Vagina (tissue), 2 donors: Measurements from ENCODE around the gene NDRG2.

Source experiments
- POLR2A ChIP-seq, 2 donors: fragments of 450-650 bp; IDR thresholded peaks; one replicate each; pipeline ENCODE4 v1.6.1; 2017; ENCODE audit warnings: antibody characterized with exemption in 2 of 2, mild to moderate bottlenecking in 2 of 2, moderate library complexity in 2 of 2
- TF ChIP-seq, protein P1 (sequence below), 3 experiments: fragments of 450-650 bp in 2 of 3; fragments of 200-600 bp in 1 of 3; sonication (generic) in 1 of 3; IDR thresholded peaks; one replicate each; pipeline ENCODE4 v1.5.1; 2017 to 2019; ENCODE audit warnings: antibody characterized with exemption in 3 of 3, mild to moderate bottlenecking in 2 of 3, moderate library complexity in 2 of 3

GRCh38 chr14:21049271-21049673 lies 24.4 kb upstream of the NDRG2 start:
- no peak for TF ChIP-seq POLR2A (IDR thresholded peaks at IDR 0.05)
- TF ChIP-seq, protein P1, sequence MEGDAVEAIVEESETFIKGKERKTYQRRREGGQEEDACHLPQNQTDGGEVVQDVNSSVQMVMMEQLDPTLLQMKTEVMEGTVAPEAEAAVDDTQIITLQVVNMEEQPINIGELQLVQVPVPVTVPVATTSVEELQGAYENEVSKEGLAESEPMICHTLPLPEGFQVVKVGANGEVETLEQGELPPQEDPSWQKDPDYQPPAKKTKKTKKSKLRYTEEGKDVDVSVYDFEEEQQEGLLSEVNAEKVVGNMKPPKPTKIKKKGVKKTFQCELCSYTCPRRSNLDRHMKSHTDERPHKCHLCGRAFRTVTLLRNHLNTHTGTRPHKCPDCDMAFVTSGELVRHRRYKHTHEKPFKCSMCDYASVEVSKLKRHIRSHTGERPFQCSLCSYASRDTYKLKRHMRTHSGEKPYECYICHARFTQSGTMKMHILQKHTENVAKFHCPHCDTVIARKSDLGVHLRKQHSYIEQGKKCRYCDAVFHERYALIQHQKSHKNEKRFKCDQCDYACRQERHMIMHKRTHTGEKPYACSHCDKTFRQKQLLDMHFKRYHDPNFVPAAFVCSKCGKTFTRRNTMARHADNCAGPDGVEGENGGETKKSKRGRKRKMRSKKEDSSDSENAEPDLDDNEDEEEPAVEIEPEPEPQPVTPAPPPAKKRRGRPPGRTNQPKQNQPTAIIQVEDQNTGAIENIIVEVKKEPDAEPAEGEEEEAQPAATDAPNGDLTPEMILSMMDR (IDR thresholded peaks at IDR 0.05) = no peak
